Measurements from ENCODE around the gene PIGT.

PIGT gene

DNA sequence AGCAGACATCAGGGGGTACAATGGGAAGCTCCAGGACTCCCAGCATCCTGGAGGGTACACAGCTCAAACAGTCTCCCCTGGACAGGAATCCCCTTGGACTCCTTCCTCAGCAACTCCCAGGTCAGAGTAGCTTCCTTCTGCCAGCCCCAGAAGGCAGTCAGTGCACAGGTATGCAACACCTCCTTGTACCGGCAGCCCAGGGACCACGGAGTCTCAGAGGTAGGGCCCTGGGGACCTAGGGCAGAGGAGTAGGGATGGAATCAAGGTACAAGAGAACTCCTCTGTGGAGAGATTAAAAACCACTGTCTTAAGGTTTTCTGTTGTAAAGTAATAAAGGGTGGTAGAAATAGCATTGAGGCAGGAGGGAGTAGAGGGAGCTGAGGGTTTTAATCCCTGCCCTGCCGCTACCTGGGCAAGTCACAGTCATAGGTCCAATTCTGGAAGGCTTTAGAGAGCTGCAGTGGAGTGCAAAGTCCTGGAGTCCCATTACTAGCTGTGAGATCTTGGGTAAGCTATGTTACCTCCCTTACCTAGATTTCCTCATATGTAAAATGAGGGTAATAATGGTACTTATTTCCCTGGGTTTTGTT is 45.3 kb upstream of the PIGT start:
- H3K4me3 ChIP-seq = no peak overlapping the region

DNA sequence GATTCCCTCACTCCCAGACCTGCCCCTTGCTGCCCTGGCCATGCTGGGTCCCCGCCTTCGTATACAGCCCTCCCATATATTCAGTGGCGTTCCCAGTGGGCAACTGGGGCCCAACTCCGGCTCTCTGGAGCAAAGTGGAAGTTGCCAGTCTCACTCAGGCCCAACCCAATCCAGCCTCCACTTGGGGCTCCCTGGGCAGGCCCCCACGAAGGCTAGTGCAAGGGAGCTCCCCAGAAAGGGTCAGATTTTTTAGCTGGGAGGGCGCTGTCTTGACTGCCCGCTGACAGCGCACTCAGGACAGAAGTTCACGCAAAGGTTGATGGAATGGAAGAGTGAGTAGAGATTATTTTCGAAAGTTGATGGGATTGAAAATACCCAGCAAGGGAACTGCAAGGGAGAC is 43.7 kb upstream of the PIGT start:
- Histone ChIP-seq H3K27me3 (no peaks in the 10 kb centered on the region), H3K4me3 (peak overlapping the region; percentile 51 to 61), H3K27ac (peak overlapping the region; percentile 87 to 94), H3K36me3 (peaks cover 15 to 16% (median 16%) of the 10 kb centered on the region in 3 donors), H3K4me1 (peaks cover 0 to 36% (median 14%) of the 10 kb centered on the region in 4 donors), H3K9me3 (no peaks in the 10 kb centered on the region)
- no peak for DNase-seq
- TF ChIP-seq, protein P1, sequence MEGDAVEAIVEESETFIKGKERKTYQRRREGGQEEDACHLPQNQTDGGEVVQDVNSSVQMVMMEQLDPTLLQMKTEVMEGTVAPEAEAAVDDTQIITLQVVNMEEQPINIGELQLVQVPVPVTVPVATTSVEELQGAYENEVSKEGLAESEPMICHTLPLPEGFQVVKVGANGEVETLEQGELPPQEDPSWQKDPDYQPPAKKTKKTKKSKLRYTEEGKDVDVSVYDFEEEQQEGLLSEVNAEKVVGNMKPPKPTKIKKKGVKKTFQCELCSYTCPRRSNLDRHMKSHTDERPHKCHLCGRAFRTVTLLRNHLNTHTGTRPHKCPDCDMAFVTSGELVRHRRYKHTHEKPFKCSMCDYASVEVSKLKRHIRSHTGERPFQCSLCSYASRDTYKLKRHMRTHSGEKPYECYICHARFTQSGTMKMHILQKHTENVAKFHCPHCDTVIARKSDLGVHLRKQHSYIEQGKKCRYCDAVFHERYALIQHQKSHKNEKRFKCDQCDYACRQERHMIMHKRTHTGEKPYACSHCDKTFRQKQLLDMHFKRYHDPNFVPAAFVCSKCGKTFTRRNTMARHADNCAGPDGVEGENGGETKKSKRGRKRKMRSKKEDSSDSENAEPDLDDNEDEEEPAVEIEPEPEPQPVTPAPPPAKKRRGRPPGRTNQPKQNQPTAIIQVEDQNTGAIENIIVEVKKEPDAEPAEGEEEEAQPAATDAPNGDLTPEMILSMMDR (IDR thresholded peaks at IDR 0.05) = no peak
- intact Hi-C loops (cut with DNase I; ENCODE audit: low total_unique reads) = loop anchor here (2.0 to 5.0 kb wide), 3 partner anchors 35 to 63 kb away; partner anchors contain the start of gene DBNDD2

More for the DNA sequence above, 45.3 kb upstream of the PIGT start:
- Histone ChIP-seq H3K36me3 (peaks cover 25 to 32% (median 30%) of the 10 kb centered on the region in 3 donors), H3K27ac (peak overlapping the region in 1 of 2 donors; percentile 94), H3K27me3 (no peaks in the 10 kb centered on the region), H3K4me1 (peaks cover 0 to 33% (median 14%) of the 10 kb centered on the region in 4 donors), H3K9me3 (no peaks in the 10 kb centered on the region)
- TF ChIP-seq, protein P1 (IDR thresholded peaks at IDR 0.05) = no peak
- intact Hi-C loops (cut with DNase I; ENCODE audit: low total_unique reads) = loop anchor here (5.0 kb wide), 2 partner anchors 37 to 48 kb away; partner anchors contain the start of gene DBNDD2
- no peak for DNase-seq

DNA sequence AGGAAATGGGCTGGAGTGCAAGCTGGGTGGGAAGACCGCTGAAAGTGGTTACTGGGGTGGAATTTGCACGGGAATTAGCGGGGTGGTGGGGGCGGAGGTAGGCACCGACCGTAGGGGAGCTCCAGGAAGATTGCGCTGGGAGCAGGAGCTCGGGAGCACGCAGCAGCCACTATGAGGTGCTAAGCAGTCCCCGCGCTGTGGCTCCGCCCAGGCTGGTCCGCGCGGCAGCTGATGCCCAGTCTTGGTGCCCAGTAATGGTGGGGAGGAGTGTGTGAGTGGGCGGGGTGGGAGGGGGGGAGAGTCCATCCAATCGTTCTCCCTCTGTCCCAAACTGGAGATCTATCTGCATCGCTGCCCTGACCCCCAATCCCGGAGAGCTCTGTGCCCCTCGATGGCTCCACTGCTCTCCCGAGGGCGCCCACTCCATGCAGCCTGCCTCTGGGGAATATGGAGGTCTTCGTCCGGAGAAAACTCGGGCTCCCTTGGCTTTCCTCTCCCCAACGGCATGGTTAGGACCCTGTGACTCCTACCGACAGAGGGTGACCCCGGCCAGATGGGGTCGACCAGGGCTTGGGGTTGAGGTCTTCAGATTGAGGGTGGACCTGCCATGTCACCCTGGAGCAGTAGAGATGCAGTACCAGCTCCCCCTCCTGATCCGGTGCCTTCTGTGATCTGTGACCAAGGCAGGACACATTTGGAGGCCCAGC is 43.1 kb upstream of the PIGT start:
- Histone ChIP-seq H3K9me3 (no peaks in the 10 kb centered on the region), H3K27ac (peak overlapping the region; percentile 87 to 94), H3K27me3 (no peaks in the 10 kb centered on the region), H3K4me3 (peak overlapping the region; percentile 51 to 61), H3K36me3 (peaks cover 10 to 11% (median 10%) of the 10 kb centered on the region in 3 donors), H3K4me1 (peaks cover 0 to 36% (median 14%) of the 10 kb centered on the region in 4 donors)
- TF ChIP-seq, protein P1 (IDR thresholded peaks at IDR 0.05) = no peak
- intact Hi-C loops (cut with DNase I; ENCODE audit: low total_unique reads) = loop anchor here (2.0 to 5.0 kb wide), 3 partner anchors 35 to 62 kb away; partner anchors contain the start of gene DBNDD2
- peak; percentile 54 to 92 for DNase-seq

DNA sequence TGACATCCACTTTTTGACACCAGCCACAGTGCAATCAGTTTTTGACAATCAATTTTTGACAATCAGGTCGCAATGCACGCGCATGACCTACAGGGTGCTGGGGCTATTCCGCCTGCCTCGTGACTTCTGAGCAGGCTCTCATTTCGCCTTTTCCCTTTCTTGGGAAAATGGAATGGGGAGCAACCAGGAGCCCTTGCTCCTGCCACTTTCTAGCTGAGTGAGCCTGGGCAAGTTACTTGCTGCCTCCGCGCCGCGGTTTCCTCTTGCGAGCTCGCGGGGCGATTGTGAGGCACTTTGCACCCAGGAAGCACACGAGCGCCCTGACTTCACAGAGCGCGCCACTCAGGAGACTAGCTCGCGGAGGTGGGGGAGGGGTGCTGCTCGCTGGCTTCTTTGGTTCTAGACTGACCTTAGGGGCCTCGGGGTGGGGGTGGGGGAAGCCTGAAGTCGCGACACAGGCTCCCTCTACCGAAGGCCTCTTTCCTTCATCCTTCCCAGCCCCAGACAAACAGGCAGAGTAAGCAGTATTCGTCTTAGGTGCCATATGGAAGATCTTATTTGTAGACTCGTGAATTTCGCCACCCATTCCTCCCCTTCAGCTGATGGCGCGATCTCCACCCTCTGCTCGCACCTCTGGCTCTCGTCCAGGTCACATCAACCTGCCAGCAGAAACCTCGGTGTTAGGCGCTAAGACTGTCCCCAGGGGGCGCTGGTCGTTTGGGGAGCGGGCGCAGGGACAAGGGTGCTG is 42.4 kb upstream of the PIGT start:
- Histone ChIP-seq H3K4me1 (peaks cover 0 to 36% (median 14%) of the 10 kb centered on the region in 4 donors), H3K36me3 (peaks cover 3 to 5% (median 3%) of the 10 kb centered on the region in 3 donors), H3K4me3 (peak overlapping the region; percentile 51 to 61), H3K27me3 (no peaks in the 10 kb centered on the region), H3K27ac (peak overlapping the region; percentile 87 to 94), H3K9me3 (no peaks in the 10 kb centered on the region)
- TF ChIP-seq, protein P1 (IDR thresholded peaks at IDR 0.05) = peak; percentile 84 to 94
- peak; percentile 89 to 96 for DNase-seq
- intact Hi-C loops (cut with DNase I; ENCODE audit: low total_unique reads) = loop anchor here (2.0 to 5.0 kb wide), 3 partner anchors 34 to 61 kb away; partner anchors contain the start of gene DBNDD2

DNA sequence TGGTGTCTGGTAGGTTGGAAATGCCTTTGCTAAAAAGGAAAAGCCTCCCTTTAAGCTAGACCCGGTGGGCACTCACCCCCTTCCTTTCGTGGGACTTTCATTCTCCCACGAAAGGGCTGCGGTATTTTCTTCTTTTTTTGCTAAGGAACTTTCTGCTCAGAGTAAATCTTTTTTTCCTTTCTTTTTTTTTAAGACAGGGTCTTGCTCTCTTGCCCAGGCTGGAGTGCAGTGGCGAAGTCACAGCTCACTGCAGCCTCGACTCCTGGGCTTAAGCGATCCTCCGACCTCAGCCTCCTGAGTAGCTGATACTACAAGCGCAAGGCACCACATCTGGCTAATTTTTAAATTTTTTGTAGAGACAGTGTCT is 41.9 kb upstream of the PIGT start:
- TF ChIP-seq, protein P1 (IDR thresholded peaks at IDR 0.05) = no peak
- H3K27ac ChIP-seq = peak overlapping the region; percentile 87 to 94
- no peaks in the 10 kb centered on the region for H3K36me3 ChIP-seq
- H3K4me1 ChIP-seq = peaks cover 0 to 36% (median 14%) of the 10 kb centered on the region in 4 donors
- no peak for DNase-seq
- H3K27me3 ChIP-seq = no peaks in the 10 kb centered on the region
- no peaks in the 10 kb centered on the region for H3K9me3 ChIP-seq
- peak overlapping the region; percentile 51 to 61 for H3K4me3 ChIP-seq
- intact Hi-C loops (cut with DNase I; ENCODE audit: low total_unique reads) = loop anchor here (5.0 kb wide), 2 partner anchors 33 to 52 kb away; partner anchors contain the start of gene DBNDD2

Data from tibial artery (tissue), 4 donors.